Thoracic aorta (tissue), 2 donors: Measurements from ENCODE around the gene CREG1. TPM values are rescaled to one million over a fixed set of nuclear protein-coding genes. Genes with fewer than 3 reads are reported as not detected.
A peak's percentile ranks its signal among the peaks of the same experiment; 100 is the strongest.

Source experiments
- ATAC-seq: fragments of 150-250 bp; one replicate; pipeline ENCODE4 v1.8.0; 2017; ENCODE audit warnings: low read depth; ENCODE audit not compliant: insufficient number of reproducible peaks, low FRiP score
- DNase-seq: peaks from one replicate; pipeline ENCODE4 v3.0.0-alpha.2; 2020; ENCODE audit warnings: low spot score
- H3K27ac ChIP-seq, 2 donors: fragments of 200-600 bp; sonication (generic); 1 replicate in 1 of 2; 2 replicates in 1 of 2; pipeline ENCODE4 v1.5.1; 2016; ENCODE audit warnings: mild to moderate bottlenecking in 2 of 2, moderate library complexity in 2 of 2
- H3K27me3 ChIP-seq: fragments of 200-600 bp; sonication (generic); replicated peaks from 2 replicates; pipeline ENCODE4 v1.6.0; 2016; ENCODE audit warnings: mild to moderate bottlenecking; ENCODE audit not compliant: insufficient read depth
- H3K36me3 ChIP-seq: fragments of 200-600 bp; sonication (generic); one replicate; pipeline ENCODE4 v1.5.1; 2016
- H3K4me1 ChIP-seq, 2 donors: fragments of 200-600 bp; sonication (generic); 1 replicate in 1 of 2; 2 replicates in 1 of 2; pipeline versions ENCODE4 v1.5.1 to v1.6.0; 2016; ENCODE audit warnings: low read depth in 2 of 2, mild to moderate bottlenecking in 1 of 2; ENCODE audit not compliant: control insufficient read depth in 1 of 2
- H3K4me3 ChIP-seq: fragments of 200-600 bp; sonication (generic); 2 replicates; pipeline ENCODE4 v1.5.1; 2016; ENCODE audit warnings: mild to moderate bottlenecking
- H3K9me3 ChIP-seq: fragments of 200-600 bp; sonication (generic); 2 replicates; pipeline ENCODE4 v1.5.1; 2016
- CTCF ChIP-seq: fragments of 200-600 bp; sonication (generic); IDR thresholded peaks from one replicate; pipeline ENCODE4 v1.5.1; 2019; ENCODE audit warnings: antibody characterized with exemption
- total RNA-seq, 2 donors: library from RNA; depleted of rRNA; stranded (reverse); fragments of >200 nt; gene quantifications; one replicate each; pipeline versions ENCODE4 v1.1.0 to v1.2.3, GENCODE V29; 2016

Gene CREG1
- total RNA-seq, 2 donors from 2014 or later, result 187 to 266 TPM

GRCh38 chr1:167526667-167527383, 26.7 kb downstream of the CREG1 start:
- ATAC-seq (no peak), DNase-seq (no peak)
- H3K27ac ChIP-seq, result no peak overlapping the region

DNA sequence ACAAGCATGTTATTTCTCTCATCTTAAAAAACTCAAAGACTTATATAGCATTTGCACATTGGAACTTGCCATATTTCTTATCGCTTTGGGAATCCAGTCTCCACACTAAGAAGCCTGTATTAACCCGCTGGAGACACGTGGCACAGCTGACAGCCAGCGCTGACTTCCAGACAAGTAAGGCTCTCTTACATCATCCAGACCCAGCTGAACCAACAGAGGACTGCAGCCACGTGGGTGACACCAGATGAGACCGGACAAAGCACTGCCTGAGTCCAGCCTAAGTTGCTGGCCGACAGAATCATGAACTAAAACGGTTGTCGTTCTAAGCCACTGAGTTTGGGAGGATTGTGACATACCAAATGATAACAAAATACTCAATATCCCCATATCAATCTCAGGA, 28.9 kb downstream of the CREG1 start:
- DNase-seq (no peak), ATAC-seq (no peak)
- Histone ChIP-seq H3K4me1 (no peaks in the 10 kb centered on the region), H3K9me3 (no peaks in the 10 kb centered on the region), H3K4me3 (no peak overlapping the region), H3K27ac (no peak overlapping the region), H3K27me3 (no peaks in the 10 kb centered on the region), H3K36me3 (no peaks in the 10 kb centered on the region)
- no peak for TF ChIP-seq CTCF

More at GRCh38 chr1:167526667-167527383, 26.7 kb downstream of the CREG1 start:
- Histone ChIP-seq H3K27me3 (no peaks in the 10 kb centered on the region), H3K9me3 (no peaks in the 10 kb centered on the region), H3K4me3 (no peak overlapping the region), H3K4me1 (no peaks in the 10 kb centered on the region), H3K36me3 (no peaks in the 10 kb centered on the region)
- TF ChIP-seq CTCF, result no peak

GRCh38 chr1:167522246-167522645, 31.3 kb downstream of the CREG1 start:
- no peak for TF ChIP-seq CTCF
- Histone ChIP-seq H3K27me3 (no peaks in the 10 kb centered on the region), H3K36me3 (no peaks in the 10 kb centered on the region), H3K27ac (no peak overlapping the region), H3K9me3 (no peaks in the 10 kb centered on the region), H3K4me3 (no peak overlapping the region), H3K4me1 (no peaks in the 10 kb centered on the region)
- ATAC-seq, result no peak
- no peak for DNase-seq

- Histone ChIP-seq H3K36me3 (no peaks in the 10 kb centered on the region), H3K27me3 (no peaks in the 10 kb centered on the region), H3K9me3 (no peaks in the 10 kb centered on the region), H3K27ac (no peak overlapping the region), H3K4me1 (no peaks in the 10 kb centered on the region), H3K4me3 (no peak overlapping the region)
- no peak for ATAC-seq
- DNase-seq, result no peak
- no peak for TF ChIP-seq CTCF
Observed at GRCh38 chr1:167520711-167521206, 32.8 kb downstream of the CREG1 start.

DNA sequence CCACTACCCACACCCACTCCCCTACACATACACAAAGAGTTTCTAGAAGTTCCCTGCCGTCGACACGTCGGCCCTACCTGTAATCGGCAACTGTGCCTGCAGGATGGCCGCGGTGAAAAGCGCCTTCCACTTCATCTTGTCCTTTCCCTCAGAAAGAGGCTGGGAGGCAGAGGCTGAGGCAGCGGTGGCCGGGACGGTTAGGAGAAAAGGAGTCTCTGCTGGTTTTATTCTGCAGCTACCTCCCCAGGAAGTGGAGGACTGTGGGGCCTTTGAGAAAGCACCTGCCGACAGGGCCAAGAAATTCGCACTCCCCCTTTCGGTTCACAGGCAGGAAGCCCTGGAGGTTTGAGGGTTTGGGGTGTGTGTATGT, 35.2 kb downstream of the CREG1 start, which contains the start of gene CD247:
TSS of gene CD247 (minus strand) at position 199 of the 370 bp plus-strand sequence. CDS start at position 135, 64 bp downstream.
- H3K27me3 ChIP-seq, result no peaks in the 10 kb centered on the region
- no peaks in the 10 kb centered on the region for H3K9me3 ChIP-seq
- no peaks in the 10 kb centered on the region for H3K4me1 ChIP-seq
- no peak within 1 kb of the TSS for H3K27ac ChIP-seq
- ATAC-seq, result no peak
- DNase-seq, result no peak
- no peaks in the 10 kb centered on the region for H3K36me3 ChIP-seq
- peak within 1 kb of the TSS; percentile 26 for H3K4me3 ChIP-seq
- TF ChIP-seq CTCF, result no peak
